HFF-Myc (cell line): Measurements from ENCODE around the gene LDLRAD3.

Experiments
- DNase-seq: peaks from one replicate; pipeline ENCODE4 v3.0.0-alpha.2; 2011; ENCODE audit warnings: low read depth; ENCODE audit errors: extremely low read depth
- H3K4me3 ChIP-seq: replicated peaks from 2 replicates; pipeline ENCODE4 v1.5.1; 2011; ENCODE audit warnings: low read depth, mild to moderate bottlenecking, control low read depth, low read length
- CTCF ChIP-seq: IDR thresholded peaks from 2 replicates; pipeline ENCODE4 v1.5.1; 2012; ENCODE audit warnings: mild to moderate bottlenecking, low read depth, low read length, control low read depth; ENCODE audit errors: missing control alignments

LDLRAD3 gene

GRCh38 chr11:35986947-35987346, 43.1 kb downstream of the LDLRAD3 start:
- no peak for DNase-seq
- no peak for TF ChIP-seq CTCF
- H3K4me3 ChIP-seq: no peak overlapping the region

GRCh38 chr11:35990170-35990569, 46.3 kb downstream of the LDLRAD3 start:
- H3K4me3 ChIP-seq: no peak overlapping the region
- TF ChIP-seq CTCF: no peak
- DNase-seq: no peak

- no peak for TF ChIP-seq CTCF
- no peak for DNase-seq
- H3K4me3 ChIP-seq: no peak overlapping the region
These were observed 47.0 kb downstream of the LDLRAD3 start for GRCh38 chr11:35990816-35991215.

GRCh38 chr11:35992548-35992947, 48.7 kb downstream of the LDLRAD3 start:
- no peak for DNase-seq
- no peak overlapping the region for H3K4me3 ChIP-seq
- TF ChIP-seq CTCF: no peak

GRCh38 chr11:35994421-35994820, 50.6 kb downstream of the LDLRAD3 start:
- no peak for DNase-seq
- no peak for TF ChIP-seq CTCF
- no peak overlapping the region for H3K4me3 ChIP-seq

- TF ChIP-seq CTCF: no peak
- DNase-seq: no peak
- H3K4me3 ChIP-seq: no peak overlapping the region
These were observed 51.9 kb downstream of the LDLRAD3 start for GRCh38 chr11:35995681-35996271.
